WERI-Rb-1 (cell line): ENCODE data around the gene NEK7.

Experiments used
- DNase-seq: peaks from one replicate; pipeline ENCODE4 v3.0.0-alpha.2; 2020
- H3K27ac ChIP-seq: fragments of 250-450 bp; sonication (Bioruptor Pico); 2 replicates; pipeline ENCODE4 v1.5.1; 2020; ENCODE audit warnings: mild to moderate bottlenecking, moderate library complexity
- H3K27me3 ChIP-seq: fragments of 250-450 bp; sonication (Bioruptor Pico); 2 replicates; pipeline ENCODE4 v1.5.1; 2021; ENCODE audit warnings: mild to moderate bottlenecking, low read depth, moderate library complexity; ENCODE audit not compliant: insufficient read depth, severe bottlenecking
- H3K36me3 ChIP-seq: fragments of 250-450 bp; sonication (Bioruptor Pico); 2 replicates; pipeline ENCODE4 v1.5.1; 2020; ENCODE audit warnings: mild to moderate bottlenecking, moderate library complexity
- H3K4me3 ChIP-seq: 2 replicates; pipeline ENCODE4 v1.5.1; 2011; ENCODE audit warnings: low read depth, mild to moderate bottlenecking, control low read depth, low read length
- H3K9me3 ChIP-seq: fragments of 250-450 bp; sonication (Bioruptor Pico); 2 replicates; pipeline ENCODE4 v1.5.1; 2021; ENCODE audit warnings: mild to moderate bottlenecking, moderate library complexity; ENCODE audit not compliant: severe bottlenecking
- TF ChIP-seq, protein P1 (sequence below): IDR thresholded peaks from 2 replicates; pipeline ENCODE4 v1.5.1; 2011; ENCODE audit warnings: low read depth, mild to moderate bottlenecking, control low read depth, inconsistent platforms, low read length

Gene NEK7

DNA sequence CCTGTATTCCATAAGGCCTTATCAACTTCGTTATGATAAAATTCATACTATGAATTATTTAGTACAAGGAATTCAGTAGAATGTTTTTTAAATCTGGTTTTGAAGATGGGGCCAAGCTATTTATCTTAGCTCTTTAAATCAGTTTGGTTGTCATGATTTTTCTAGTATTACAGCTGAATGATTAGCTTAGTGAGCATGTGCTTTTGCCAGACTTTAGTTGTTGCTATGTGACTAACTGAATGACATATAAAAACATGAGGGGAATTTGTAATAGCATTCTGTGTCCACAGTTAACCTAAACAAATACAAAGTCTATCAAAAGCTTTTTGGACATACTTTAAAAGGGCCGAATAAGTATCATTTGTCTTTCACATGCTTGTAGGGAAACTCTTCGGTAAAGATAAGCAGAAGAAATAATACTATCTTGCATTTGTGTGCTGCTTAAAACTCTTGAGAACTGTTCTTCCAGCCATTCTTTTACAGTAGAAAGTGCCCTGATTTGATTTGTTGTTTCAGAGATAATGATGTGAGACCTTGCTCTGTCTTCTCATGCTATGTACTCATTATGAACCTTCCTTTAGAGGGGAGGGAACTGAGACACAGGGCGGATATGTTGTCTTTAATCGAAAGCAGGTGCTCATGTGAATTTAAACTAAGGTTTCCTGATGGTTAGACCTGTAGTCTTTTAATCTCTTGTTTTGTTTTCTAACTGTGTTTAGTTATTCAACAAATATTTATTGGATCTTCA lies 18.8 kb downstream of the NEK7 start:
- Histone ChIP-seq H3K27me3 (no peaks in the 10 kb centered on the region), H3K36me3 (no peaks in the 10 kb centered on the region), H3K4me3 (no peak overlapping the region), H3K27ac (no peak overlapping the region), H3K9me3 (no peaks in the 10 kb centered on the region)
- DNase-seq = no peak
- TF ChIP-seq, protein P1, sequence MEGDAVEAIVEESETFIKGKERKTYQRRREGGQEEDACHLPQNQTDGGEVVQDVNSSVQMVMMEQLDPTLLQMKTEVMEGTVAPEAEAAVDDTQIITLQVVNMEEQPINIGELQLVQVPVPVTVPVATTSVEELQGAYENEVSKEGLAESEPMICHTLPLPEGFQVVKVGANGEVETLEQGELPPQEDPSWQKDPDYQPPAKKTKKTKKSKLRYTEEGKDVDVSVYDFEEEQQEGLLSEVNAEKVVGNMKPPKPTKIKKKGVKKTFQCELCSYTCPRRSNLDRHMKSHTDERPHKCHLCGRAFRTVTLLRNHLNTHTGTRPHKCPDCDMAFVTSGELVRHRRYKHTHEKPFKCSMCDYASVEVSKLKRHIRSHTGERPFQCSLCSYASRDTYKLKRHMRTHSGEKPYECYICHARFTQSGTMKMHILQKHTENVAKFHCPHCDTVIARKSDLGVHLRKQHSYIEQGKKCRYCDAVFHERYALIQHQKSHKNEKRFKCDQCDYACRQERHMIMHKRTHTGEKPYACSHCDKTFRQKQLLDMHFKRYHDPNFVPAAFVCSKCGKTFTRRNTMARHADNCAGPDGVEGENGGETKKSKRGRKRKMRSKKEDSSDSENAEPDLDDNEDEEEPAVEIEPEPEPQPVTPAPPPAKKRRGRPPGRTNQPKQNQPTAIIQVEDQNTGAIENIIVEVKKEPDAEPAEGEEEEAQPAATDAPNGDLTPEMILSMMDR = no peak

DNA sequence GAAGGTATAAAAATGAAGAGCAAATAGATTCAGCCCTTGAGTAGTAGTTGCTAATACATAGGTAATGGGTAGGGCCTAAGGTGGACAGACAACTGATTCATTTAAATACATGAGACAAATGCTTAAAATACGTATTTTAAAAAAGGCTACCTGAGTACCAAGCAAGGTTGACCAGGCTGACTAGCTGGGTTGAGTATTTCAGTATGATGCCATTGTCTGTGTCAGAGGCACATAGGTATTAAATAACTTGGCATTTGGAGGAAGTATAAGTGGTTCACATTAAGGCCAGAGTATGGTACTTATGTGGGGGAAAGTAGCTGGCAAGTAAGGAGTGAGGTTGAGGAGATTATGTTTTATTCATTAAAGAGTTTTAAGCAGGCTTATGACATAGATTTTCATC lies 19.4 kb downstream of the NEK7 start:
- Histone ChIP-seq H3K36me3 (no peaks in the 10 kb centered on the region), H3K27ac (no peak overlapping the region), H3K4me3 (no peak overlapping the region), H3K9me3 (no peaks in the 10 kb centered on the region), H3K27me3 (no peaks in the 10 kb centered on the region)
- TF ChIP-seq, protein P1 = no peak
- DNase-seq = no peak

DNA sequence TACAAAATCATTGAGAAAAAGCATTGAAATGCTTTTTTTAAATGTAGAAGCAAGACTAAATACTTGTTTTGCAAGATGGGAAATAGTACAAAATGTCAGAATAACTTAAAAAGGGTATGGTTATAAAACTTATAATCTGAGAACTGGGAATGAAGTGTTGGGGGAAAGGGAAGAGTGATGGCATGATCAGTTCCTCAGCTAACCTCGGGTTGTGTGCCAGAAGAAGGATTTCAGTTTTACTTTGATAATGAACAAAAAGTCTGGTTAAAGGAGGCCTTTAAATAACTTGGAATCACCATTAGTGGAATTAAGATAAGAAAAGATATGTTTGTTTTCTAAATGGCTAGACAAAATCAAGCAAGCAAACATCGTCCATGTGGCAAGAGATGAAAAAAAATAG lies 20.7 kb downstream of the NEK7 start:
- H3K27ac ChIP-seq = no peak overlapping the region
- H3K4me3 ChIP-seq = no peak overlapping the region
- no peaks in the 10 kb centered on the region for H3K36me3 ChIP-seq
- no peak for DNase-seq
- TF ChIP-seq, protein P1 = no peak
- no peaks in the 10 kb centered on the region for H3K9me3 ChIP-seq
- H3K27me3 ChIP-seq = no peaks in the 10 kb centered on the region

DNA sequence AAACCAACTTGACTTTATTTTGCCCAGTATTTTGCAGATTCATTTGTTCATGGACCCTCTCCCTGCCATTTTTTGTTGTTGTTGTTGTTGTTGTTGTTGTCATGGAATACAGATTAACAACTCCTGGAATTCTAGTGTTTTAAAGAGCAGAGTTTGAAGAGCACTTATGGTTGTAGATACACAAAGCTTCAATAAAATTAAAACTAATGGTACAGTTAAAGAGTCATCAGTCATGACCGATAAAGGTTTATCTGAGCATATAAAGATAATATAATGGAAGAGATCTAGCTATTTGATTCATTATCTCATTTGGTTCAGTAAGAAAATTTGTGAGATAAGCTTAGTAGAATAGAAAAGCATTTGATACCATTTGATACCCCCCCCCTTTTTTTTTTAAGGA lies 21.8 kb downstream of the NEK7 start:
- H3K27me3 ChIP-seq = no peaks in the 10 kb centered on the region
- H3K9me3 ChIP-seq = no peaks in the 10 kb centered on the region
- DNase-seq = no peak
- TF ChIP-seq, protein P1 = no peak
- H3K4me3 ChIP-seq = no peak overlapping the region
- no peak overlapping the region for H3K27ac ChIP-seq
- no peaks in the 10 kb centered on the region for H3K36me3 ChIP-seq

DNA sequence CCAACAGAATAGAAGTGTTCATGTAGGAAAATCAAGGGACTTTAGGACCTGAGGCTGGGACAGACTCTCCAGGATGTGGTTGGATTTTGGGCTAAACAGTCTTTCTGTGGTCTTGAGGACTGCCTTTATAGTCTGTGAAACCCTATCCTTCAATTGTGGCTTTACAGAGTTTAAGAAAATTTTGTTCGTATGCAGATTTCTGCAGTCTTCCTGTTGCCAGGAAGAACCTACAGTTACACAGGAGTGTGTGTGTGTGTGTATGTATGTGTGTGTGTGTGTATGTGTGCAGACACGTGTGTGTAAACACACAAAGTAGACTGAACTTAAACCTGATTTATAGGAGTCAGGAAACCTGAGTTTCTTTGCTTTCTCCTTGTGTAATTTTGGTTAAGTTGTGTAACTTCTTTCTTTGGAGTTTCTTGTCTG lies 22.8 kb downstream of the NEK7 start:
- TF ChIP-seq, protein P1 = no peak
- Histone ChIP-seq H3K9me3 (no peaks in the 10 kb centered on the region), H3K27me3 (no peaks in the 10 kb centered on the region), H3K27ac (no peak overlapping the region), H3K36me3 (no peaks in the 10 kb centered on the region), H3K4me3 (no peak overlapping the region)
- no peak for DNase-seq

DNA sequence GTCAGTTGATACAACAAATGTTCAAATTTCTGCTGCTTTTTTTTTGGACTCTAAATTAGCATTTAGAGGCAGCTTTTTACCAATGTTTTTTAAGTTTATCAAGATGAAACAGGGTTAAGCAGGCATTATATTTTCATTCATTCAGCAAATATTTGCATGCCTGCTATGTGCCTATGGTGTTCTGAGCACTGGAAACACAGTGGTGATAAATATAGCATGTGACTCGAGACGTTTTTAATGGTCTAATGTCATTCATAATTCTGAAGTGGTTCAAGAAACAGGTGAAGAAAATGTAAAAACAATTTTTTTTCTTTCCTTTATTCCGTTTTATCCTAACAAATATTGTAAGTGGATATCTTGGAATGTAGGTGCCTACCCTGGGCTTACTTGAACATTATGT lies 26.8 kb downstream of the NEK7 start:
- no peak overlapping the region for H3K4me3 ChIP-seq
- no peaks in the 10 kb centered on the region for H3K36me3 ChIP-seq
- H3K27ac ChIP-seq = no peak overlapping the region
- no peaks in the 10 kb centered on the region for H3K9me3 ChIP-seq
- DNase-seq = no peak
- TF ChIP-seq, protein P1 = no peak
- H3K27me3 ChIP-seq = no peaks in the 10 kb centered on the region
